Motor neuron (in vitro differentiated cells): ENCODE data around the gene WSCD2. TPM values are rescaled to one million over a fixed set of nuclear protein-coding genes. Genes with fewer than 3 reads are reported as not detected.

Source experiments
- total RNA-seq, 8 experiments: library from RNA; unstranded; fragments of 300-600 nt; gene quantifications; 2 replicates each; pipeline versions ENCODE4 v1.2.3 to v1.2.4, GENCODE V29; 2022

Gene WSCD2
- total RNA-seq, 8 experiments from 2014 or later = 0.15 to 8.1 (median 3.0) TPM; not detected in 1

Other genes with a start within 250 kb of the WSCD2 start
- 10 to 100 TPM in 1 of 8 experiments, 1 to 10 TPM in 1, under 1 TPM in 5, not detected in 1; 0.09 to 12.6 (median 0.38) TPM for gene CMKLR1, start 210.0 kb downstream of the WSCD2 start, total RNA-seq